T-helper 1 cell treated with Interleukin-12 subunit alpha and Interleukin-12 subunit beta and Interleukin-4 antibody, amounts not matched to agents 30 μg/mL and 1 μg/mL, for 36 hours (primary cell): ENCODE measurements around the gene ALPK1.
"Not testable (repeated sequence)": the region's sequence is repeated elsewhere in the genome, so short reads cannot be mapped to it uniquely, and the experiment has no call there.

ENCODE experiments used
- H3K27ac Mint-ChIP-seq: one replicate; pipeline ENCODE4 v1.8.0; 2021; ENCODE audit warnings: mild to moderate bottlenecking, mixed read lengths
- H3K27me3 Mint-ChIP-seq: one replicate; pipeline ENCODE4 v1.8.0; 2021; ENCODE audit warnings: low read depth, mixed read lengths
- H3K36me3 Mint-ChIP-seq: one replicate; pipeline ENCODE4 v1.8.0; 2021; ENCODE audit warnings: low read depth, mixed read lengths
- H3K4me1 Mint-ChIP-seq: one replicate; pipeline ENCODE4 v1.8.0; 2021; ENCODE audit warnings: low read depth, mixed read lengths
- H3K4me3 Mint-ChIP-seq: one replicate; pipeline ENCODE4 v1.8.0; 2021; ENCODE audit warnings: mild to moderate bottlenecking, moderate library complexity, mixed read lengths
- H3K9me3 Mint-ChIP-seq: one replicate; pipeline ENCODE4 v1.8.0; 2021; ENCODE audit warnings: mixed read lengths

Gene ALPK1

GRCh38 chr4:112453321-112453720 lies 156.2 kb downstream of the ALPK1 start:
- no peak overlapping the region for H3K4me3 Mint-ChIP-seq
- no peaks in the 10 kb centered on the region for H3K27me3 Mint-ChIP-seq
- H3K36me3 Mint-ChIP-seq, result no peaks in the 10 kb centered on the region
- no peaks in the 10 kb centered on the region for H3K4me1 Mint-ChIP-seq
- H3K27ac Mint-ChIP-seq, result no peak overlapping the region
- peaks cover 3% of the 10 kb centered on the region for H3K9me3 Mint-ChIP-seq

- Mint-ChIP-seq H3K4me3 (no peak overlapping the region), H3K27me3 (peaks cover 17% of the 10 kb centered on the region), H3K4me1 (no peaks in the 10 kb centered on the region), H3K27ac (no peak overlapping the region), H3K9me3 (no peaks in the 10 kb centered on the region), H3K36me3 (no peaks in the 10 kb centered on the region)
These were observed 175.1 kb downstream of the ALPK1 start for GRCh38 chr4:112472318-112472717.

- no peaks in the 10 kb centered on the region for H3K36me3 Mint-ChIP-seq
- H3K4me1 Mint-ChIP-seq, result no peaks in the 10 kb centered on the region
- H3K27ac Mint-ChIP-seq, result no peak overlapping the region
These were observed 176.8 kb downstream of the ALPK1 start for GRCh38 chr4:112473985-112474384.

GRCh38 chr4:112485930-112486329 lies 188.8 kb downstream of the ALPK1 start:
- Mint-ChIP-seq H3K36me3 (no peaks in the 10 kb centered on the region), H3K4me3 (no peak overlapping the region), H3K4me1 (no peaks in the 10 kb centered on the region), H3K27ac (no peak overlapping the region), H3K9me3 (peaks cover 18% of the 10 kb centered on the region), H3K27me3 (peaks cover 9% of the 10 kb centered on the region)

More at GRCh38 chr4:112473985-112474384, 176.8 kb downstream of the ALPK1 start:
- H3K27me3 Mint-ChIP-seq, result peaks cover 19% of the 10 kb centered on the region
- H3K9me3 Mint-ChIP-seq, result peaks cover 4% of the 10 kb centered on the region
- H3K4me3 Mint-ChIP-seq, result no peak overlapping the region

- peaks cover 12% of the 10 kb centered on the region for H3K9me3 Mint-ChIP-seq
- not testable (repeated sequence) for H3K4me1 Mint-ChIP-seq, H3K27ac Mint-ChIP-seq, H3K4me3 Mint-ChIP-seq, H3K36me3 Mint-ChIP-seq
- peaks cover 17% of the 10 kb centered on the region for H3K27me3 Mint-ChIP-seq
These were observed 193.6 kb downstream of the ALPK1 start for GRCh38 chr4:112490808-112491207.
